Panc1 (cell line): ENCODE data around the gene PRR20G.

Source experiments
- CTCF ChIP-seq: fragments of 450-650 bp; IDR thresholded peaks from 2 replicates; pipeline ENCODE4 v1.5.1; 2017; ENCODE audit warnings: mild to moderate bottlenecking
- SIN3A ChIP-seq: IDR thresholded peaks from 2 replicates; pipeline ENCODE4 v1.6.1; 2012; ENCODE audit warnings: low read depth, mild to moderate bottlenecking, low read length, moderate library complexity, borderline replicate concordance; ENCODE audit not compliant: insufficient read depth

GRCh38 chr3:127256733-127257271 is 31.0 kb downstream of the PRR20G start:
- no peak for TF ChIP-seq CTCF
- no peak for TF ChIP-seq SIN3A
